GM12878 (cell line): ENCODE measurements around the gene CACNG4.

ENCODE experiments used
- POLR2A ChIP-seq: IDR thresholded peaks from 2 replicates; pipeline ENCODE4 v1.6.1; 2011; ENCODE audit warnings: low read depth, mild to moderate bottlenecking, low read length
- SRF ChIP-seq, 2 experiments: IDR thresholded peaks; 2 replicates each; pipeline ENCODE4 v1.6.1; 2011; ENCODE audit warnings: low read depth in 2 of 2, low read length in 2 of 2, mild to moderate bottlenecking in 1 of 2, moderate library complexity in 1 of 2
- ZNF24 ChIP-seq: fragments of 450-650 bp; IDR thresholded peaks from 2 replicates; pipeline ENCODE4 v1.6.1; 2017; ENCODE audit warnings: antibody characterized with exemption, mild to moderate bottlenecking
- TF ChIP-seq, protein P1 (sequence below), 3 experiments: IDR thresholded peaks in 2 of 3; conservative IDR thresholded peaks in 1 of 3; 2 replicates each; pipeline ENCODE4 v1.5.1; 2011; ENCODE audit warnings: low read depth in 3 of 3, low read length in 3 of 3, mild to moderate bottlenecking in 3 of 3, control low read depth in 2 of 3, moderate library complexity in 2 of 3, inconsistent platforms in 1 of 3, mixed read lengths in 1 of 3; ENCODE audit not compliant: control insufficient read depth in 2 of 3, insufficient read depth in 1 of 3; ENCODE audit errors: extremely low read depth in 1 of 3
- TF ChIP-seq, protein P2 (sequence below): IDR thresholded peaks from 2 replicates; pipeline ENCODE4 v1.6.1; 2012; ENCODE audit warnings: low read depth, low read length, improper control_type of control experiment

- no peak for TF ChIP-seq ZNF24
- TF ChIP-seq, protein P1, sequence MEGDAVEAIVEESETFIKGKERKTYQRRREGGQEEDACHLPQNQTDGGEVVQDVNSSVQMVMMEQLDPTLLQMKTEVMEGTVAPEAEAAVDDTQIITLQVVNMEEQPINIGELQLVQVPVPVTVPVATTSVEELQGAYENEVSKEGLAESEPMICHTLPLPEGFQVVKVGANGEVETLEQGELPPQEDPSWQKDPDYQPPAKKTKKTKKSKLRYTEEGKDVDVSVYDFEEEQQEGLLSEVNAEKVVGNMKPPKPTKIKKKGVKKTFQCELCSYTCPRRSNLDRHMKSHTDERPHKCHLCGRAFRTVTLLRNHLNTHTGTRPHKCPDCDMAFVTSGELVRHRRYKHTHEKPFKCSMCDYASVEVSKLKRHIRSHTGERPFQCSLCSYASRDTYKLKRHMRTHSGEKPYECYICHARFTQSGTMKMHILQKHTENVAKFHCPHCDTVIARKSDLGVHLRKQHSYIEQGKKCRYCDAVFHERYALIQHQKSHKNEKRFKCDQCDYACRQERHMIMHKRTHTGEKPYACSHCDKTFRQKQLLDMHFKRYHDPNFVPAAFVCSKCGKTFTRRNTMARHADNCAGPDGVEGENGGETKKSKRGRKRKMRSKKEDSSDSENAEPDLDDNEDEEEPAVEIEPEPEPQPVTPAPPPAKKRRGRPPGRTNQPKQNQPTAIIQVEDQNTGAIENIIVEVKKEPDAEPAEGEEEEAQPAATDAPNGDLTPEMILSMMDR (IDR thresholded peaks at IDR 0.05 in 2 of 3, conservative IDR thresholded peaks at IDR 0.05 in 1 of 3; ENCODE audit: control insufficient read depth in 2 of 3, extremely low read depth in 1 of 3, insufficient read depth in 1 of 3, low read depth in 3 of 3, low read length in 3 of 3), result no peak
- TF ChIP-seq, protein P2, sequence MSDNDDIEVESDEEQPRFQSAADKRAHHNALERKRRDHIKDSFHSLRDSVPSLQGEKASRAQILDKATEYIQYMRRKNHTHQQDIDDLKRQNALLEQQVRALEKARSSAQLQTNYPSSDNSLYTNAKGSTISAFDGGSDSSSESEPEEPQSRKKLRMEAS, result no peak
- TF ChIP-seq POLR2A, result no peak
- TF ChIP-seq SRF (IDR thresholded peaks at IDR 0.05; ENCODE audit: low read depth in 2 of 2, low read length in 2 of 2), result no peak
These were observed 45.6 kb upstream of the CACNG4 start for GRCh38 chr17:66918896-66919295.
